ENCODE measurements around the gene TTC39A. TPM values are rescaled to one million over a fixed set of nuclear protein-coding genes. Genes with fewer than 3 reads are reported as not detected.

The TTC39A gene
- total RNA-seq: 1.2 and 2.3 TPM in 2 replicates

DNA sequence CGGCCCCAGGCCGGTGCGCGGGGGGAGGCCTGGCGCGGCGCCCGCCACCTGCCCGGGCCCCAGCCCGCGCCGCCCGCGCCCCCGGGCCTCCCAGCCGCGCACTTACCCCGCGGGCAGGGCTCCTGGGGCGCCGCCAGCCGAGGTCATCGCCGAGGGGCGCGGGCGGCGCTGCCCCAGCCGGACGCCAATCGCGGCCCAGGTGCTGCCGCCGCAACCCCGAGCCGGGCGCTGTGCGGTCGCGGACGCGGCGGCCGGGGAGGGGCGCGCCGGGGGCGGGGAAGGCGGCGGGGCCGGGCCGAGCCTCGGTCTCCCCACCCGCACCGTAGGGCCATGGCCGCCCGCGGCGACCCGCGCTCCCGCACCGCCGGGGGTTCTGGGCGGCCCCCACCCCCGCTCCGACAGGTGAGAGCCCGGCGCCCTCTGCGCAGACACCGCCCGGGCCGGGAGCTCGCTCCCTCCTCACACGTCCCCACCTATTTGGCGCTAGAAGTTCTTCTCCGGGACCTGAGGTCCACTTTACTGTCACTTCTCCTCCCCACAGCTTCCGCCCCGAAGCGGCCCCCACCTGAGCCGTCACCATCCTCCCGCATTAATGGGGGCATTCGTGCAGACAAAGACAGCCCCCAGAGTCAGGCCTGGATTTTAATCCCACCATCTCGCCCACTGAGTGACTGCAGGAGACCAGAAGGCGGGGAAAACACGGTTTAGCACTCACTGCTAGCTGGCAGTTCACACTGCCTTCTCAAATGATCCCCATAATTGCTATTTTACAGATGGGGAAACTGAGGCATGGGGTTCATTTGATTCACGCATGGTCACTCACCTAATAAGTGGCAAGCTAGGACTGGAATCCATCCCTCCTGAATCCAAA is at the start of gene TTC39A:
Gene TTC39A (minus strand): TSS at position 232 of the 871 bp plus-strand sequence. CDS start 85 bp downstream, at position 147.

Other genes starting within 250 kb of the TTC39A start
- not detected in 2 replicates for gene C1orf185, start 228.3 kb downstream of the TTC39A start, total RNA-seq
- 127 and 136 TPM in 2 replicates for gene RNF11, start 94.3 kb downstream of the TTC39A start, total RNA-seq
- 56.8 and 74.5 TPM in 2 replicates for gene EPS15, start 188.7 kb upstream of the TTC39A start, total RNA-seq

Data from vein endothelial cell (primary cell).